Measurements from ENCODE around the gene AKT3. TPM values are rescaled to one million over a fixed set of nuclear protein-coding genes. Genes with fewer than 3 reads are reported as not detected.

AKT3 gene
- total and polyA plus RNA-seq, 2 experiments from 2014 or later: 4.5 to 18.5 TPM

GRCh38 chr1:243734308-243734695 is 115.7 kb downstream of the AKT3 start:
- peaks cover 4% of the 10 kb centered on the region for H3K27me3 Mint-ChIP-seq (ENCODE audit: insufficient read depth, low read depth, poor library complexity)
- Histone ChIP-seq H3K9me2 (ENCODE audit: insufficient read depth) (no peaks in the 10 kb centered on the region), H3K79me2 (replicated peaks; ENCODE audit: insufficient read depth) (no peaks in the 10 kb centered on the region), H4K20me1 (replicated peaks; ENCODE audit: insufficient read depth) (no peaks in the 10 kb centered on the region), H3K4me2 (no peak overlapping the region), H3K27me3 (ENCODE audit: insufficient read depth) (no peaks in the 10 kb centered on the region), H2AFZ (no peak overlapping the region), H3K36me3 (ENCODE audit: insufficient read depth) (no peaks in the 10 kb centered on the region), H3K4me1 (ENCODE audit: insufficient read depth) (peaks cover 44% of the 10 kb centered on the region), H3K27ac (ENCODE audit: low read depth) (no peak overlapping the region), H3K4me3 (no peak overlapping the region), H3F3A (replicated peaks; ENCODE audit: low read depth) (no peaks in the 10 kb centered on the region)
- peaks cover 15% of the 10 kb centered on the region for H3K36me3 Mint-ChIP-seq (ENCODE audit: low read depth)
- H3K27ac Mint-ChIP-seq: no peak overlapping the region
- ATAC-seq (no peak), DNase-seq (ENCODE audit: low spot score) (no peak)
- peaks cover 53% of the 10 kb centered on the region for H3K4me1 Mint-ChIP-seq
- H3K9me3 Mint-ChIP-seq: peaks cover 5% of the 10 kb centered on the region; the same call in 2 of the 3 replicates
- no peak for TF ChIP-seq JUNB (IDR thresholded peaks at IDR 0.05; ENCODE audit: unreplicated experiment)
- TF ChIP-seq ZNF114 (CRISPR knock-in tag; IDR thresholded peaks at IDR 0.05): no peak
- no peak for TF ChIP-seq STAT1 (IDR thresholded peaks at IDR 0.05; ENCODE audit: unreplicated experiment)
- no peak for TF ChIP-seq CREB1 (CRISPR knock-in tag; IDR thresholded peaks at IDR 0.05; ENCODE audit: low read depth)
- TF ChIP-seq, protein P1, sequence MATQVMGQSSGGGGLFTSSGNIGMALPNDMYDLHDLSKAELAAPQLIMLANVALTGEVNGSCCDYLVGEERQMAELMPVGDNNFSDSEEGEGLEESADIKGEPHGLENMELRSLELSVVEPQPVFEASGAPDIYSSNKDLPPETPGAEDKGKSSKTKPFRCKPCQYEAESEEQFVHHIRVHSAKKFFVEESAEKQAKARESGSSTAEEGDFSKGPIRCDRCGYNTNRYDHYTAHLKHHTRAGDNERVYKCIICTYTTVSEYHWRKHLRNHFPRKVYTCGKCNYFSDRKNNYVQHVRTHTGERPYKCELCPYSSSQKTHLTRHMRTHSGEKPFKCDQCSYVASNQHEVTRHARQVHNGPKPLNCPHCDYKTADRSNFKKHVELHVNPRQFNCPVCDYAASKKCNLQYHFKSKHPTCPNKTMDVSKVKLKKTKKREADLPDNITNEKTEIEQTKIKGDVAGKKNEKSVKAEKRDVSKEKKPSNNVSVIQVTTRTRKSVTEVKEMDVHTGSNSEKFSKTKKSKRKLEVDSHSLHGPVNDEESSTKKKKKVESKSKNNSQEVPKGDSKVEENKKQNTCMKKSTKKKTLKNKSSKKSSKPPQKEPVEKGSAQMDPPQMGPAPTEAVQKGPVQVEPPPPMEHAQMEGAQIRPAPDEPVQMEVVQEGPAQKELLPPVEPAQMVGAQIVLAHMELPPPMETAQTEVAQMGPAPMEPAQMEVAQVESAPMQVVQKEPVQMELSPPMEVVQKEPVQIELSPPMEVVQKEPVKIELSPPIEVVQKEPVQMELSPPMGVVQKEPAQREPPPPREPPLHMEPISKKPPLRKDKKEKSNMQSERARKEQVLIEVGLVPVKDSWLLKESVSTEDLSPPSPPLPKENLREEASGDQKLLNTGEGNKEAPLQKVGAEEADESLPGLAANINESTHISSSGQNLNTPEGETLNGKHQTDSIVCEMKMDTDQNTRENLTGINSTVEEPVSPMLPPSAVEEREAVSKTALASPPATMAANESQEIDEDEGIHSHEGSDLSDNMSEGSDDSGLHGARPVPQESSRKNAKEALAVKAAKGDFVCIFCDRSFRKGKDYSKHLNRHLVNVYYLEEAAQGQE (IDR thresholded peaks at IDR 0.05; ENCODE audit: unreplicated experiment): no peak
- TF ChIP-seq EZH2phosphoT487 (IDR thresholded peaks at IDR 0.05; ENCODE audit: unreplicated experiment): no peak
- TF ChIP-seq, protein P2, sequence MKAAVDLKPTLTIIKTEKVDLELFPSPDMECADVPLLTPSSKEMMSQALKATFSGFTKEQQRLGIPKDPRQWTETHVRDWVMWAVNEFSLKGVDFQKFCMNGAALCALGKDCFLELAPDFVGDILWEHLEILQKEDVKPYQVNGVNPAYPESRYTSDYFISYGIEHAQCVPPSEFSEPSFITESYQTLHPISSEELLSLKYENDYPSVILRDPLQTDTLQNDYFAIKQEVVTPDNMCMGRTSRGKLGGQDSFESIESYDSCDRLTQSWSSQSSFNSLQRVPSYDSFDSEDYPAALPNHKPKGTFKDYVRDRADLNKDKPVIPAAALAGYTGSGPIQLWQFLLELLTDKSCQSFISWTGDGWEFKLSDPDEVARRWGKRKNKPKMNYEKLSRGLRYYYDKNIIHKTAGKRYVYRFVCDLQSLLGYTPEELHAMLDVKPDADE (IDR thresholded peaks at IDR 0.05): no peak
- TF ChIP-seq, protein P3, sequence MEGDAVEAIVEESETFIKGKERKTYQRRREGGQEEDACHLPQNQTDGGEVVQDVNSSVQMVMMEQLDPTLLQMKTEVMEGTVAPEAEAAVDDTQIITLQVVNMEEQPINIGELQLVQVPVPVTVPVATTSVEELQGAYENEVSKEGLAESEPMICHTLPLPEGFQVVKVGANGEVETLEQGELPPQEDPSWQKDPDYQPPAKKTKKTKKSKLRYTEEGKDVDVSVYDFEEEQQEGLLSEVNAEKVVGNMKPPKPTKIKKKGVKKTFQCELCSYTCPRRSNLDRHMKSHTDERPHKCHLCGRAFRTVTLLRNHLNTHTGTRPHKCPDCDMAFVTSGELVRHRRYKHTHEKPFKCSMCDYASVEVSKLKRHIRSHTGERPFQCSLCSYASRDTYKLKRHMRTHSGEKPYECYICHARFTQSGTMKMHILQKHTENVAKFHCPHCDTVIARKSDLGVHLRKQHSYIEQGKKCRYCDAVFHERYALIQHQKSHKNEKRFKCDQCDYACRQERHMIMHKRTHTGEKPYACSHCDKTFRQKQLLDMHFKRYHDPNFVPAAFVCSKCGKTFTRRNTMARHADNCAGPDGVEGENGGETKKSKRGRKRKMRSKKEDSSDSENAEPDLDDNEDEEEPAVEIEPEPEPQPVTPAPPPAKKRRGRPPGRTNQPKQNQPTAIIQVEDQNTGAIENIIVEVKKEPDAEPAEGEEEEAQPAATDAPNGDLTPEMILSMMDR (conservative IDR thresholded peaks at IDR 0.05; ENCODE audit: low read depth in 2 of 2): no peak
- TF ChIP-seq ZNF331 (CRISPR knock-in tag; IDR thresholded peaks at IDR 0.05; ENCODE audit: low read depth): no peak
- TF ChIP-seq EZH2 (IDR thresholded peaks at IDR 0.05; ENCODE audit: low read depth, unreplicated experiment): no peak
- TF ChIP-seq ZNF462 (CRISPR knock-in tag; IDR thresholded peaks at IDR 0.05): no peak
- TF ChIP-seq POLR2AphosphoS5 (IDR thresholded peaks at IDR 0.05; ENCODE audit: low read depth): no peak
- no peak for TF ChIP-seq NANOG (IDR thresholded peaks at IDR 0.05; ENCODE audit: borderline replicate concordance)
- H3K4me3 Mint-ChIP-seq: no peak overlapping the region

Measured in GM23338 (cell line).